PFSK-1 (cell line): Measurements from ENCODE around the gene POU5F2.

Experiments
- FOXP2 ChIP-seq: optimal IDR thresholded peaks from 2 replicates; pipeline ENCODE3; 2011; ENCODE audit warnings: borderline replicate concordance, control low read depth, inconsistent platforms; ENCODE audit not compliant: insufficient read depth; ENCODE audit errors: extremely low read length, extremely low read depth
- POLR2AphosphoS5 ChIP-seq: IDR thresholded peaks from 2 replicates; pipeline ENCODE4 v1.6.1; 2012; ENCODE audit warnings: low read depth, mild to moderate bottlenecking, control low read depth, low read length, moderate library complexity
- REST ChIP-seq, 2 experiments: IDR thresholded peaks; 2 replicates each; pipeline versions ENCODE4 v1.6.1 to v1.8.0; 2011 to 2012; ENCODE audit warnings: low read depth in 2 of 2, low read length in 2 of 2, control low read depth in 1 of 2, inconsistent platforms in 1 of 2, mild to moderate bottlenecking in 1 of 2, moderate library complexity in 1 of 2; ENCODE audit not compliant: insufficient read depth in 1 of 2
- SIN3A ChIP-seq: IDR thresholded peaks from 2 replicates; pipeline ENCODE4 v1.6.1; 2012; ENCODE audit warnings: mild to moderate bottlenecking, low read length, moderate library complexity, borderline replicate concordance; ENCODE audit not compliant: insufficient read depth
- TAF1 ChIP-seq: IDR thresholded peaks from 2 replicates; pipeline ENCODE4 v1.6.1; 2012; ENCODE audit warnings: low read length, control low read depth, borderline replicate concordance; ENCODE audit not compliant: insufficient read depth

The POU5F2 gene

GRCh38 chr5:93708442-93708841 lies 33.0 kb downstream of the POU5F2 start:
- TF ChIP-seq SIN3A = no peak
- TF ChIP-seq REST (IDR thresholded peaks at IDR 0.05; ENCODE audit: insufficient read depth in 1 of 2, low read depth in 2 of 2, low read length in 2 of 2) = no peak
- TF ChIP-seq TAF1 = no peak
- TF ChIP-seq FOXP2 = no peak
- TF ChIP-seq POLR2AphosphoS5 = no peak

GRCh38 chr5:93705896-93706295 lies 35.5 kb downstream of the POU5F2 start:
- TF ChIP-seq SIN3A (no peak), POLR2AphosphoS5 (no peak), TAF1 (no peak), REST (IDR thresholded peaks at IDR 0.05; ENCODE audit: insufficient read depth in 1 of 2, low read depth in 2 of 2, low read length in 2 of 2) (no peak), FOXP2 (no peak)

GRCh38 chr5:93704996-93705395 lies 36.4 kb downstream of the POU5F2 start:
- TF ChIP-seq SIN3A = no peak
- TF ChIP-seq TAF1 = no peak
- no peak for TF ChIP-seq POLR2AphosphoS5
- no peak for TF ChIP-seq FOXP2
- no peak for TF ChIP-seq REST (IDR thresholded peaks at IDR 0.05; ENCODE audit: insufficient read depth in 1 of 2, low read depth in 2 of 2, low read length in 2 of 2)

GRCh38 chr5:93691997-93692396 lies 49.4 kb downstream of the POU5F2 start:
- TF ChIP-seq REST (IDR thresholded peaks at IDR 0.05; ENCODE audit: insufficient read depth in 1 of 2, low read depth in 2 of 2, low read length in 2 of 2) = no peak
- no peak for TF ChIP-seq SIN3A
- no peak for TF ChIP-seq TAF1
- TF ChIP-seq FOXP2 = no peak
- no peak for TF ChIP-seq POLR2AphosphoS5
